Lung (tissue), 12 donors: ENCODE data around the gene SPRED3. TPM values are rescaled to one million over a fixed set of nuclear protein-coding genes. Genes with fewer than 3 reads are reported as not detected.

Source experiments
- ATAC-seq: fragments of 200-7000 bp; cut with Tn5 transposase; one replicate; pipeline ENCODE4 v1.9.1; 2020; ENCODE audit warnings: moderate number of reproducible peaks; ENCODE audit not compliant: insufficient read depth, low FRiP score
- DNase-seq, 3 donors: peaks; one replicate each; pipeline ENCODE4 v3.0.0-alpha.2; 2013 to 2017
- H3K27ac ChIP-seq, 2 donors: one replicate each; pipeline ENCODE4 v1.5.1; 2013; ENCODE audit warnings: mild to moderate bottlenecking in 2 of 2, moderate library complexity in 2 of 2, control low read depth in 1 of 2, inconsistent platforms in 1 of 2, low read depth in 1 of 2, low read length in 1 of 2
- H3K27me3 ChIP-seq, 3 donors: one replicate each; pipeline ENCODE4 v1.5.1; 2013; ENCODE audit warnings: low read length in 2 of 3; ENCODE audit not compliant: control insufficient read depth in 3 of 3, insufficient read depth in 3 of 3
- H3K36me3 ChIP-seq, 4 donors: one replicate each; pipeline ENCODE4 v1.5.1; 2013; ENCODE audit warnings: low read length in 4 of 4, mild to moderate bottlenecking in 1 of 4, moderate library complexity in 1 of 4; ENCODE audit not compliant: control insufficient read depth in 4 of 4, insufficient read depth in 4 of 4
- H3K4me1 ChIP-seq, 5 donors: one replicate each; pipeline ENCODE4 v1.5.1; 2013; ENCODE audit warnings: low read length in 5 of 5, mild to moderate bottlenecking in 2 of 5, moderate library complexity in 1 of 5; ENCODE audit not compliant: control insufficient read depth in 5 of 5, insufficient read depth in 5 of 5
- H3K4me3 ChIP-seq: one replicate; pipeline ENCODE4 v1.5.1; 2013; ENCODE audit warnings: mild to moderate bottlenecking, control low read depth, moderate library complexity
- H3K9ac ChIP-seq, 2 donors: one replicate each; pipeline ENCODE4 v1.5.1; 2013; ENCODE audit warnings: low read length in 2 of 2, control low read depth in 1 of 2; ENCODE audit not compliant: insufficient read depth in 1 of 2
- H3K9me3 ChIP-seq, 4 donors: one replicate each; pipeline ENCODE4 v1.5.1; 2013; ENCODE audit warnings: low read length in 3 of 4, mild to moderate bottlenecking in 1 of 4, moderate library complexity in 1 of 4; ENCODE audit not compliant: control insufficient read depth in 4 of 4, insufficient read depth in 3 of 4
- CTCF ChIP-seq: IDR thresholded peaks from 2 replicates; pipeline ENCODE4 v1.5.1; 2012; ENCODE audit warnings: mild to moderate bottlenecking; ENCODE audit errors: control extremely low read depth, extremely low read depth
- WGBS, 2 donors: extraction: QIAGEN DNeasy Blood & Tissue Kit; methylation state at CpG; one replicate each; pipeline ENCODE4 v1.1.7; 2013; 5-methylcytosine and 5-hydroxymethylcytosine counted together
- polyA plus RNA-seq, 2 donors: library from polyadenylated mRNA; stranded (reverse); fragments of 200-250 nt; gene quantifications; one replicate each; pipeline ENCODE4 v1.2.1, GENCODE V29; 2013
- total RNA-seq, 2 donors: library from RNA; depleted of rRNA in 1 of 2; stranded (reverse); fragments of >200 nt in 1 of 2; gene quantifications; one replicate each; pipeline ENCODE4 v1.2.1, GENCODE V29; 2014 to 2021
- donor health status: control.
- donor health status: control.
- donor health status: Bipolar disorder and iron deficiency.
- donor health status: healthy.
- donor health status: DM: yes; HTN: yes; CAD: no.

Gene SPRED3
- total and polyA plus RNA-seq, 4 donors = 0.09 to 2.6 (median 1.3) TPM

GRCh38 chr19:38430931-38431330 lies 42.4 kb downstream of the SPRED3 start:
- Histone ChIP-seq H3K9ac (no peak overlapping the region), H3K4me1 (no peaks in the 10 kb centered on the region), H3K9me3 (no peaks in the 10 kb centered on the region), H3K4me3 (no peak overlapping the region), H3K36me3 (no peaks in the 10 kb centered on the region), H3K27me3 (peaks cover 0 to 14% (median 3%) of the 10 kb centered on the region in 3 donors), H3K27ac (no peak overlapping the region)
- no peak for ATAC-seq
- no peak for DNase-seq
- TF ChIP-seq CTCF = no peak
- 85 to 87% methylated on average over 7 of the region's 7 CpGs for WGBS, 2 donors

- H3K4me3 ChIP-seq = no peak within 1 kb of the TSS
- WGBS, 2 donors = 15 to 16% methylated on average over 20 of the region's 20 CpGs
Observed at GRCh38 chr19:38433268-38433733, 44.8 kb downstream of the SPRED3 start, which contains the start of gene RYR1. Gene RYR1, plus strand, starts transcription at chr19:38433691. Its CDS starts 139 bp downstream, at chr19:38433830.

DNA sequence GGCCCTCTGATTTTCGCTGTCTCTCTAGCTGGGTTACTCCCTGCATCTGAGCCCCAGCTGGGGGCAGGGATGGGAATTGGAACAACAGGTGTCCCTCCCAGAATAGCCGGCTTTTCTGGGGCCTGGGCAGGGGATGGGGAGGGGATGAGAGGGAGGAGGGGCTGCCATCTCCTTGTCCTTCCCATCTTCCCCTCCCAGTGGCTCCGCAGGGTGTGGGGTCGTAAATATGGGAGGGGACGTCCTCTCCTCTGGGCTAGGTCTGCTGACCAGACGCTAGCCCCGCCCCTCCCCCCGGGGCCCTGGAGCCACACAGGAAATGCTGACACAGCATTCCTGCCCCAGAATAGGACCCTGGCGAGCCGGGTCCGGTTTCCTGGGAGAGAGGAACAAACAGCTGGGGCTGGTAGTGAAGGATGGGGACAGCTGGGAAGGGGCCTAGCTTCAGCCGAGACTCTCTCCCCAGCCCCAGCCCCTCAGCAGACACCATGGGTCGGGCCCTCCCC lies 46.1 kb downstream of the SPRED3 start:
- ATAC-seq = no peak
- 22 to 27% methylated on average over 13 of the region's 13 CpGs for WGBS, 2 donors
- no peak for TF ChIP-seq CTCF

More at GRCh38 chr19:38433268-38433733, 44.8 kb downstream of the SPRED3 start, which contains the start of gene RYR1:
- Histone ChIP-seq H3K27ac (no peak within 1 kb of the TSS), H3K27me3 (peaks cover 0 to 9% (median 3%) of the 10 kb centered on the region in 3 donors), H3K36me3 (no peaks in the 10 kb centered on the region), H3K4me1 (no peaks in the 10 kb centered on the region), H3K9ac (no peak within 1 kb of the TSS), H3K9me3 (no peaks in the 10 kb centered on the region)
- DNase-seq (peak; percentile 17 to 46 (median 30)), ATAC-seq (peak; percentile 72)
- TF ChIP-seq CTCF = no peak

GRCh38 chr19:38437295-38437694 lies 48.8 kb downstream of the SPRED3 start:
- Histone ChIP-seq H3K36me3 (no peaks in the 10 kb centered on the region), H3K4me1 (no peaks in the 10 kb centered on the region), H3K9me3 (no peaks in the 10 kb centered on the region), H3K9ac (no peak overlapping the region), H3K27me3 (peaks cover 0 to 7% (median 3%) of the 10 kb centered on the region in 3 donors), H3K4me3 (no peak overlapping the region), H3K27ac (no peak overlapping the region)
- WGBS, 2 donors = 93 to 98% methylated on average over 6 of the region's 6 CpGs
- ATAC-seq (no peak), DNase-seq (no peak)
- TF ChIP-seq CTCF = no peak

More for the DNA sequence above, 46.1 kb downstream of the SPRED3 start:
- Histone ChIP-seq H3K9ac (no peak overlapping the region), H3K9me3 (no peaks in the 10 kb centered on the region), H3K36me3 (no peaks in the 10 kb centered on the region), H3K4me3 (no peak overlapping the region), H3K27ac (no peak overlapping the region), H3K4me1 (no peaks in the 10 kb centered on the region), H3K27me3 (peaks cover 0 to 9% (median 3%) of the 10 kb centered on the region in 3 donors)
- peak in 1 of 3 donors; percentile 32 for DNase-seq
